Brain pericyte (primary cell): ENCODE measurements around the gene PPP1R16B.

Source experiments
- DNase-seq: peaks from one replicate; pipeline ENCODE4 v3.0.0-alpha.2; 2012; ENCODE audit warnings: low read depth, low spot score

PPP1R16B gene

GRCh38 chr20:38896009-38896594 is 90.6 kb downstream of the PPP1R16B start:
- no peak for DNase-seq

- no peak for DNase-seq
These were observed 91.8 kb downstream of the PPP1R16B start for GRCh38 chr20:38897267-38897666.

GRCh38 chr20:38900606-38901005 is 95.1 kb downstream of the PPP1R16B start:
- DNase-seq, result no peak

GRCh38 chr20:38902601-38903000 is 97.1 kb downstream of the PPP1R16B start:
- DNase-seq, result no peak

- DNase-seq, result no peak
These were observed 97.8 kb downstream of the PPP1R16B start for GRCh38 chr20:38903335-38903734.

- DNase-seq, result no peak
These were observed 99.9 kb downstream of the PPP1R16B start for GRCh38 chr20:38905375-38905774.

- no peak for DNase-seq
These were observed 102.6 kb downstream of the PPP1R16B start for GRCh38 chr20:38907918-38908677.

- no peak for DNase-seq
These were observed 109.9 kb downstream of the PPP1R16B start for GRCh38 chr20:38915355-38915754.

GRCh38 chr20:38917657-38918056 is 112.2 kb downstream of the PPP1R16B start:
- DNase-seq, result no peak

- DNase-seq, result no peak
These were observed 112.7 kb downstream of the PPP1R16B start for GRCh38 chr20:38918172-38918571.

- DNase-seq, result no peak
These were observed 114.2 kb downstream of the PPP1R16B start for GRCh38 chr20:38919683-38920082.

GRCh38 chr20:38920411-38920810 is 114.9 kb downstream of the PPP1R16B start:
- no peak for DNase-seq

GRCh38 chr20:38920851-38921250 is 115.4 kb downstream of the PPP1R16B start:
- DNase-seq, result no peak

- no peak for DNase-seq
These were observed 119.2 kb downstream of the PPP1R16B start for GRCh38 chr20:38924718-38925117.

- DNase-seq, result peak; percentile 93
These were observed 120.8 kb downstream of the PPP1R16B start, which contains the start of gene FAM83D for GRCh38 chr20:38926142-38926933. TSS of gene FAM83D (plus strand) at chr20:38926417. CDS start at chr20:38926443, 26 bp downstream.

- no peak for DNase-seq
These were observed 121.6 kb downstream of the PPP1R16B start for GRCh38 chr20:38926934-38927616.

- no peak for DNase-seq
These were observed 122.5 kb downstream of the PPP1R16B start for GRCh38 chr20:38927902-38928578.

- no peak for DNase-seq
These were observed 124.7 kb downstream of the PPP1R16B start for GRCh38 chr20:38930242-38930569.

- no peak for DNase-seq
These were observed 126.5 kb downstream of the PPP1R16B start for GRCh38 chr20:38931984-38932383.

GRCh38 chr20:38932457-38933120 is 127.1 kb downstream of the PPP1R16B start:
- no peak for DNase-seq

GRCh38 chr20:38934530-38934929 is 129.0 kb downstream of the PPP1R16B start:
- no peak for DNase-seq
